Spleen (tissue), 7 donors: ENCODE measurements around the gene MXRA7.

Experiments used
- POLR2A ChIP-seq, 3 donors: fragments of 450-650 bp; IDR thresholded peaks; one replicate each; pipeline ENCODE4 v1.5.1; 2017; ENCODE audit warnings: antibody characterized with exemption in 3 of 3, mild to moderate bottlenecking in 1 of 3
- TF ChIP-seq, protein P1 (sequence below), 11 experiments: fragments of 200-600 bp in 7 of 11; fragments of 450-650 bp in 4 of 11; sonication (generic) in 4 of 11; IDR thresholded peaks in 8 of 11; conservative IDR thresholded peaks in 3 of 11; 1 replicate in 7 of 11; 2 replicates in 4 of 11; pipeline versions ENCODE4 v1.4.0 to v1.8.0; 2016 to 2021; ENCODE audit warnings: antibody characterized with exemption in 11 of 11, inconsistent platforms in 4 of 11, mild to moderate bottlenecking in 1 of 11
- donor health status: DM: no; HTN: no; CAD: no; lungs with moderate emphysema.
- donor health status: DM: no; HTN: no; CAD: no.
- donor health status: DM: no; HTN: no; CAD: no.

DNA sequence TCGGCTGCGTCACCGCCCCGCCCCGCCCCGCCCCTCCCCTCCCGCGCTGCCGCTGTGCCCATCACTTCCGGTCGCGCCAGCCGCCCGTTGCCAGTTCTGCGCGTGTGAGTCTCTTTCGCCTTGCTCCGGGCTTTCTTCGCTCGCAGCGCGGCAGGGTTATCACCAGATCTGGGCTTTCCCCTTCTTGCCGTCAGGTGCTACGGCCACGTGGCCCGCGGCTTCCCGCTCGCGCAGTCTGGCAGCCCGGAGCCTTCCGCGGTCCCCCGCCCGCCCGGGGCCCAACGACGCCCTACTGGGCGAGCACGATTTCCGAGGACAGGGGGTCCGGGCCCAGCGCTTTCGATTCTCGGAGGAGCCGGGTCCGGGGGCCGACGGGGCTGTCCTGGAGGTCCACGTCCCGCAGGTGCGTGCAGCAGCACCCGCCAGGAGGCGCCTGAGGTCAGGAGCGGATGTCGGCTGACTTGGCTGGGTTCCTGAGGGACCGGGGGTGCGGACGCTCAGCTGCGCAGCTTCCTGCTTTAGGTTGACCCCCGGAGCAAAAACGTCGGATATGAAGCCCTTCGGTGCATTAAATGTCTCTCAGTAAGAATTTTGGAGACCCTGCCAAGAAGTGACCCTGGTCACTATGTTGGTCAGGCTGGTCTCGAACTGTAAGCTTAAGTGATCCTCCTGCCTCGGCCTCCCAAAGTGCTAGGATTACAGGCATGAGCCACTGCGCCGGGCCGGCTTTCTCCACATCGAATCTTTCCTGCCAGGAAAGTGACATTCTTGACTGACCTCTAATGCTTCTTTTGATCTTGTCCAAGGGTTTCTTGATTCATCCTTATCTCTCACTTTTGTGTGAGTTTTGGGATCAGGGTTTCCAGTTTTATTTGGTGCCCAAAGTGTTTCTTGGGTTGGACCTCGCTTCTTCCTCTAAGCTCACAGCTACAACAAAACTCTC is 16.3 kb upstream of the MXRA7 start, which contains the start of gene METTL23:
- TF ChIP-seq POLR2A (IDR thresholded peaks at IDR 0.05) = peak in 1 of 3 donors; percentile 30
- TF ChIP-seq, protein P1, sequence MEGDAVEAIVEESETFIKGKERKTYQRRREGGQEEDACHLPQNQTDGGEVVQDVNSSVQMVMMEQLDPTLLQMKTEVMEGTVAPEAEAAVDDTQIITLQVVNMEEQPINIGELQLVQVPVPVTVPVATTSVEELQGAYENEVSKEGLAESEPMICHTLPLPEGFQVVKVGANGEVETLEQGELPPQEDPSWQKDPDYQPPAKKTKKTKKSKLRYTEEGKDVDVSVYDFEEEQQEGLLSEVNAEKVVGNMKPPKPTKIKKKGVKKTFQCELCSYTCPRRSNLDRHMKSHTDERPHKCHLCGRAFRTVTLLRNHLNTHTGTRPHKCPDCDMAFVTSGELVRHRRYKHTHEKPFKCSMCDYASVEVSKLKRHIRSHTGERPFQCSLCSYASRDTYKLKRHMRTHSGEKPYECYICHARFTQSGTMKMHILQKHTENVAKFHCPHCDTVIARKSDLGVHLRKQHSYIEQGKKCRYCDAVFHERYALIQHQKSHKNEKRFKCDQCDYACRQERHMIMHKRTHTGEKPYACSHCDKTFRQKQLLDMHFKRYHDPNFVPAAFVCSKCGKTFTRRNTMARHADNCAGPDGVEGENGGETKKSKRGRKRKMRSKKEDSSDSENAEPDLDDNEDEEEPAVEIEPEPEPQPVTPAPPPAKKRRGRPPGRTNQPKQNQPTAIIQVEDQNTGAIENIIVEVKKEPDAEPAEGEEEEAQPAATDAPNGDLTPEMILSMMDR (IDR thresholded peaks at IDR 0.05 in 8 of 11, conservative IDR thresholded peaks at IDR 0.05 in 3 of 11) = peak; percentile 60 to 86 (median 77)
